ENCODE data around the gene WDR74.

Gene WDR74

DNA sequence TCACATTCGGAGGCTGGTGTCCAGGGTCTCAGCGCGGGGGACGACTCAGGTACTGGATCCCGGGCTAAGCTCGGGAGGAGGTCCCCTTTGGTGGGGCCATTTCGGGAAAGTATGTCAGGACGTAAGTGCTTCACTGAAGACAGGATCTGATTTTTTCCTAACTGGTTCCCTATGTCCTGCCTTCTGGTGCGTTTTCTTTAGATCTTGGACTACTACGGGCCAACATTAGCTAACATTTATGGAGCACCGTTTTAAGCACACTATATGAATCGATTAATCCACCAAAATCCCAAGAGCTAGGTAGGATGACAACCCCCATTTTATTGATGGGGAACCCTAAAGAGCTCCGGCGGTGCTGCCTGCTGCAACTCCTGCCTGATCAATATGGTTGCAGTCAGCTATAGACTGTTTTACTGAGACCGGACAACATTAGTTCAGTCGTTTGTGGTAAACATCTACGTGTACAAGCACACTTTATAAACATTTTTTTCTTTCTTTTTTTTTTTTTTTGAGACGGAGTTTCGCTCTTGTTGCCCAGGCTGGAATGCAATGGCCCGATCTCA lies 17.0 kb upstream of the WDR74 start:
- Histone ChIP-seq H3K27me3 (ENCODE audit: insufficient read depth, low read depth) (no peaks in the 10 kb centered on the region), H3K27ac (peak overlapping the region; percentile 96), H3K79me2 (ENCODE audit: insufficient read depth, low read depth) (peaks cover 84% of the 10 kb centered on the region), H2AFZ (ENCODE audit: low read depth) (peak overlapping the region; percentile 35), H3K9ac (peak overlapping the region; percentile 99), H3K36me3 (ENCODE audit: insufficient read depth) (peaks cover 28% of the 10 kb centered on the region), H3K4me2 (peak overlapping the region; percentile 93; the same call in 1 of the 2 replicates), H3K4me3 (IDR thresholded peaks at IDR 0.05; ENCODE audit: insufficient read depth, low read depth, low read length) (peak overlapping the region; percentile 7), H3K4me1 (ENCODE audit: low read depth, poor library complexity, severe bottlenecking) (peaks cover 65% of the 10 kb centered on the region), H4K20me1 (ENCODE audit: insufficient read depth) (peaks cover 27% of the 10 kb centered on the region)
- TF ChIP-seq, protein P1, sequence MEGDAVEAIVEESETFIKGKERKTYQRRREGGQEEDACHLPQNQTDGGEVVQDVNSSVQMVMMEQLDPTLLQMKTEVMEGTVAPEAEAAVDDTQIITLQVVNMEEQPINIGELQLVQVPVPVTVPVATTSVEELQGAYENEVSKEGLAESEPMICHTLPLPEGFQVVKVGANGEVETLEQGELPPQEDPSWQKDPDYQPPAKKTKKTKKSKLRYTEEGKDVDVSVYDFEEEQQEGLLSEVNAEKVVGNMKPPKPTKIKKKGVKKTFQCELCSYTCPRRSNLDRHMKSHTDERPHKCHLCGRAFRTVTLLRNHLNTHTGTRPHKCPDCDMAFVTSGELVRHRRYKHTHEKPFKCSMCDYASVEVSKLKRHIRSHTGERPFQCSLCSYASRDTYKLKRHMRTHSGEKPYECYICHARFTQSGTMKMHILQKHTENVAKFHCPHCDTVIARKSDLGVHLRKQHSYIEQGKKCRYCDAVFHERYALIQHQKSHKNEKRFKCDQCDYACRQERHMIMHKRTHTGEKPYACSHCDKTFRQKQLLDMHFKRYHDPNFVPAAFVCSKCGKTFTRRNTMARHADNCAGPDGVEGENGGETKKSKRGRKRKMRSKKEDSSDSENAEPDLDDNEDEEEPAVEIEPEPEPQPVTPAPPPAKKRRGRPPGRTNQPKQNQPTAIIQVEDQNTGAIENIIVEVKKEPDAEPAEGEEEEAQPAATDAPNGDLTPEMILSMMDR (conservative IDR thresholded peaks at IDR 0.05; ENCODE audit: low read depth, low read length), result no peak

DNA sequence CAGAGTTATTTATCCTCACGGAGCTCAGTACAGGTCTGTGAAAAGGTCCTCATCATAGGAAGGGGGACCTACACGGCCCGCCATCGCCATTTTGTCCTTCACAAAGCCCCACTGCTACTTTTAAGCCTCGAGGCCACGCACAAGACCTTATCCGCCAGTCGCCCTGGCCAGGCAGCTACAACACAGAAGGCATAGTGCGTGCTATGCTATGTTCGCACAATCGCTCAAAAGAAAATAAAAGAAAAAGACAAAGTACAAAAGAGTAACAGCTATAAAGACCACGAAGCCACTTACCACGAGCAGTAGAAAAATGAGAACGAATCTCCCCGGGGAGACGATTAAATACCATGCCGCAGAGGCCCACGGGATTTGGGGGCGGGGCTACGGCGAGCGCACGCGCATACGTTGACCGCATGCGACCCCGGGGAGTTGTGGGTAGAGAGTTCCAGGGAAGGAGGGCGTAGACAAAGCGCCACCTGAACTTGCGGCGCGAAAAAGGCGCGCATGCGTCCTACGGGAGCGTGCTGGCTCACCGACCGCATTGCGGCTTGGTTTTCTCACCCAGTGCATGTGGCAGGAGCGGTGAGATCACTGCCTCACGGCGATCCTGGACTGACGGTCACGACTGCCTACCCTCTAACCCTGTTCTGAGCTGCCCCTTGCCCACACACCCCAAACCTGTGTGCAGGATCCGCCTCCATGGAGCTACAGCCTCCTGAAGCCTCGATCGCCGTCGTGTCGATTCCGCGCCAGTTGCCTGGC lies 16.4 kb upstream of the WDR74 start:
- TF ChIP-seq, protein P1 (conservative IDR thresholded peaks at IDR 0.05; ENCODE audit: low read depth, low read length), result no peak
- peaks cover 80% of the 10 kb centered on the region for H3K79me2 ChIP-seq (ENCODE audit: insufficient read depth, low read depth)
- peaks cover 27% of the 10 kb centered on the region for H4K20me1 ChIP-seq (ENCODE audit: insufficient read depth)
- no peaks in the 10 kb centered on the region for H3K27me3 ChIP-seq (ENCODE audit: insufficient read depth, low read depth)
- peaks cover 61% of the 10 kb centered on the region for H3K4me1 ChIP-seq (ENCODE audit: low read depth, poor library complexity, severe bottlenecking)
- peak overlapping the region; percentile 75 for H3K4me3 ChIP-seq (IDR thresholded peaks at IDR 0.05; ENCODE audit: insufficient read depth, low read depth, low read length)
- peak overlapping the region; percentile 35 for H2AFZ ChIP-seq (ENCODE audit: low read depth)
- peak overlapping the region; percentile 93 for H3K4me2 ChIP-seq
- H3K36me3 ChIP-seq (ENCODE audit: insufficient read depth), result peaks cover 28% of the 10 kb centered on the region
- H3K9ac ChIP-seq, result peak overlapping the region; percentile 99
- peak overlapping the region; percentile 96 for H3K27ac ChIP-seq

DNA sequence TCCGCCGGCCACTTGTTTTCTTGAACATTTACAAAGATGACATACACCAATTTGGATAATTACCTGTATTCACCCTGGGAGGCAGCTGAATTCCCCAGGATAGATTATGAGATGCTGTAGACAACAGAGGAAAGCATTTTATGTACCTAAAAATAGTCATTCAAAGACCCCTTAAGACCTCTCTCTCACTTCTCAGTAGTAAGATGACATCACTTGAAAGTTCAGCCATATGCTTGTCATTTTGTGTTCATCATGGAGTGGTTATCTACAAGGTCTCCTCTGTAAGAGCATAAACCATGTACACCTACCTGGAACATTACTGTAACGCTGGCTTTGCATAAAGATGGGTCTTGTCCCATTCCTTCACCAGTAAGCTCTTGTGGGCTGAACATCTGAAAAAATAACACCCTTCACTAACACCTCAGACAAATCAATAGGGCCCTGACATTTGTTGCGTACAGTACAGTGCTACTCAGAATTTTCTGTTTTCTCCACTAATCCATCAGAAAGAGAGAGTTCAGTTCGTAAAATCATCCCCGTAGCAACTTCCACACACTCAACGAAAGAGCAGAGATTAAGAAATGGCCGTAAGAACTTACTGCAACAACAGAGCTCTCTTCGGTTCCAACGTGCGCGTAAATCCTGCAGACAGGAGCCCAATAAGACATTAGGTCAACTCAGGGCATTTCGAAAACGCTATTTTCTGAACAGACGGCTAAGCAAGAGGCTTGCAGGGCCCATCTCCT lies 15.6 kb upstream of the WDR74 start:
- Histone ChIP-seq H3K4me1 (ENCODE audit: low read depth, poor library complexity, severe bottlenecking) (peaks cover 60% of the 10 kb centered on the region), H3K79me2 (ENCODE audit: insufficient read depth, low read depth) (peaks cover 73% of the 10 kb centered on the region), H3K27me3 (ENCODE audit: insufficient read depth, low read depth) (no peaks in the 10 kb centered on the region), H2AFZ (ENCODE audit: low read depth) (no peak overlapping the region), H3K4me2 (peak overlapping the region; percentile 89), H3K4me3 (IDR thresholded peaks at IDR 0.05; ENCODE audit: insufficient read depth, low read depth, low read length) (peak overlapping the region; percentile 75), H3K9ac (peak overlapping the region; percentile 99), H3K27ac (peak overlapping the region; percentile 96), H4K20me1 (ENCODE audit: insufficient read depth) (peaks cover 27% of the 10 kb centered on the region), H3K36me3 (ENCODE audit: insufficient read depth) (peaks cover 28% of the 10 kb centered on the region)
- TF ChIP-seq, protein P1 (conservative IDR thresholded peaks at IDR 0.05; ENCODE audit: low read depth, low read length), result no peak

DNA sequence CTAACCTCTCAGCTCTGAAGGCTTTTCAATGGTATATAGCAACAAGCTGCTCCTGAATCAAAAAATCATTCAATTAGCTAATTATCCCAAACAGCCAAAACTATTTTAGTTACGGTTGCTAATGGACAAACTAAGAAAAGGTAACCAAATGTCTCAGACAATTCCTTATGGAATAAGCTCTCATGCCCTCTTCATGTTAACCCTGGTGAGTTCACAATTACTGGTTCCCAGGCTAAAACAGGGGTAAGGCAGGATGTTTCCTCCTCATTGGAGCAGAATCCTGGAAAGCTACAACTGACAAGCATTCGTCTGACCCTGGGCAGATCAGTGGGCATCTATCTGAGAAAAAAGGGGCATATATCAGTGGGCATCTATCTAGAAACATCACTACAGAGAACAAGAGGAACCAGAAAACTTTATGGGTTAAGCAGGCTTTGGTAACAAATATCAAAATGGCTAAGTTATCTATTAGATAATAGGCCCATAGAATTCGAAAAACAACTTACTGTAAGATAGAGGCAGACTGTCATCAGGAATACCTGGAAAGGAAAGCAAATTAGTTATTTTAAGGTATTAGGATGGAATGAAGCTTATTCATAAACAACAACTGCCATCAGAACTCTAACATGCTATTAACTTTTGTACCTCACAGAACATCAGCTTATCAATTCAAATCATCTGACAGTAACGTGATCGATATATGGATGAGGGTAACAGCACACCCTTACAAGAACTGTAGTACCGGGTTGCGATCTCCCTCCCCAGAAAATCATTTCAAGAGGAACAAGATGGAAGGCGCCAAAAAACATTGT lies 14.8 kb upstream of the WDR74 start:
- TF ChIP-seq, protein P1 (conservative IDR thresholded peaks at IDR 0.05; ENCODE audit: low read depth, low read length), result no peak
- Histone ChIP-seq H3K4me3 (IDR thresholded peaks at IDR 0.05; ENCODE audit: insufficient read depth, low read depth, low read length) (no peak overlapping the region), H3K27me3 (ENCODE audit: insufficient read depth, low read depth) (no peaks in the 10 kb centered on the region), H3K36me3 (ENCODE audit: insufficient read depth) (peaks cover 28% of the 10 kb centered on the region), H3K9ac (peak overlapping the region; percentile 99), H2AFZ (ENCODE audit: low read depth) (no peak overlapping the region), H3K4me1 (ENCODE audit: low read depth, poor library complexity, severe bottlenecking) (peaks cover 60% of the 10 kb centered on the region), H3K4me2 (peak overlapping the region; percentile 89), H4K20me1 (ENCODE audit: insufficient read depth) (peaks cover 27% of the 10 kb centered on the region), H3K27ac (peak overlapping the region; percentile 96), H3K79me2 (ENCODE audit: insufficient read depth, low read depth) (peaks cover 65% of the 10 kb centered on the region)

Data from KMS-11 (cell line).